Ascending aorta (tissue), 2 donors: ENCODE data around the gene TMEM128. TPM values are rescaled to one million over a fixed set of nuclear protein-coding genes. Genes with fewer than 3 reads are reported as not detected.

ENCODE experiments used
- DNase-seq, 2 donors: peaks; one replicate each; pipeline ENCODE4 v3.0.0-alpha.2; 2019; ENCODE audit warnings: low spot score in 2 of 2
- H3K27ac ChIP-seq, 2 donors: fragments of 200-600 bp; sonication (generic); one replicate each; pipeline ENCODE4 v1.5.1; 2016 to 2017; ENCODE audit warnings: mild to moderate bottlenecking in 1 of 2
- H3K27me3 ChIP-seq: fragments of 200-600 bp; sonication (generic); one replicate; pipeline ENCODE4 v1.5.1; 2017
- H3K36me3 ChIP-seq, 2 donors: fragments of 200-600 bp; sonication (generic); one replicate each; pipeline ENCODE4 v1.5.1; 2016
- H3K4me1 ChIP-seq, 2 donors: fragments of 200-600 bp; sonication (generic); one replicate each; pipeline ENCODE4 v1.5.1; 2016 to 2017; ENCODE audit warnings: mild to moderate bottlenecking in 1 of 2
- H3K4me3 ChIP-seq, 2 donors: fragments of 200-600 bp; sonication (generic); one replicate each; pipeline ENCODE4 v1.5.1; 2016 to 2017; ENCODE audit warnings: mild to moderate bottlenecking in 1 of 2
- H3K9me3 ChIP-seq, 2 donors: fragments of 200-600 bp; sonication (generic); one replicate each; pipeline ENCODE4 v1.5.1; 2016
- intact Hi-C: fragments of 100-400 bp; cut with DNase I; formaldehyde crosslinking; loops from one replicate; pipeline ENCODE4 v1.15.1; 2023
- total RNA-seq: library from RNA; depleted of rRNA; stranded (reverse); fragments of >200 nt; gene quantifications from one replicate; pipeline ENCODE4 v1.1.0, GENCODE V29; 2016
- TF ChIP-seq, protein P1 (sequence below), 3 experiments: fragments of 200-600 bp in 2 of 3; fragments of 450-650 bp in 1 of 3; sonication (generic) in 2 of 3; IDR thresholded peaks; one replicate each; pipeline ENCODE4 v1.5.1; 2016 to 2019; ENCODE audit warnings: antibody characterized with exemption in 3 of 3, mild to moderate bottlenecking in 1 of 3, moderate library complexity in 1 of 3

The TMEM128 gene
- total RNA-seq, 1 donor from 2014 or later, result 0.64 TPM

DNA sequence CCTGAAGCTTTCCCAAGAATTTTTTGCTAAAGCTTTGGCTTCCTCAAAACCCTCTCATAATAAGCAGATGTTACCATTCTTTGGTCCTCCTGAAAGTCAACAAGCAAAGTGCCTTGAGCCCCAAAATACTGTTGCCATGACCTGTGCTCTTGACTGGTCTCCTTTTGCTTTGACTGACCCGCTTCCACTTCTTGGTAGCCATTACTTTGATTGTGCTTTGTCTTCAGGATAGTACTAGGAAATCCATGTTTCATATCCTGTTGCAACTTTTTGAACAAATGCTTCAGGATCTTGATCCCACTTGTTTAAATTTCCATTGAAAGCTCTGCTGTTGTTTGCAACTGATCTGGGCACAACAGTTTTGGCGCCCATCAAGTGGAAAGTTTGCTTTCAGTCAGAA lies 14.4 kb downstream of the TMEM128 start:
- TF ChIP-seq, protein P1, sequence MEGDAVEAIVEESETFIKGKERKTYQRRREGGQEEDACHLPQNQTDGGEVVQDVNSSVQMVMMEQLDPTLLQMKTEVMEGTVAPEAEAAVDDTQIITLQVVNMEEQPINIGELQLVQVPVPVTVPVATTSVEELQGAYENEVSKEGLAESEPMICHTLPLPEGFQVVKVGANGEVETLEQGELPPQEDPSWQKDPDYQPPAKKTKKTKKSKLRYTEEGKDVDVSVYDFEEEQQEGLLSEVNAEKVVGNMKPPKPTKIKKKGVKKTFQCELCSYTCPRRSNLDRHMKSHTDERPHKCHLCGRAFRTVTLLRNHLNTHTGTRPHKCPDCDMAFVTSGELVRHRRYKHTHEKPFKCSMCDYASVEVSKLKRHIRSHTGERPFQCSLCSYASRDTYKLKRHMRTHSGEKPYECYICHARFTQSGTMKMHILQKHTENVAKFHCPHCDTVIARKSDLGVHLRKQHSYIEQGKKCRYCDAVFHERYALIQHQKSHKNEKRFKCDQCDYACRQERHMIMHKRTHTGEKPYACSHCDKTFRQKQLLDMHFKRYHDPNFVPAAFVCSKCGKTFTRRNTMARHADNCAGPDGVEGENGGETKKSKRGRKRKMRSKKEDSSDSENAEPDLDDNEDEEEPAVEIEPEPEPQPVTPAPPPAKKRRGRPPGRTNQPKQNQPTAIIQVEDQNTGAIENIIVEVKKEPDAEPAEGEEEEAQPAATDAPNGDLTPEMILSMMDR (IDR thresholded peaks at IDR 0.05), result no peak
- Histone ChIP-seq H3K4me1 (no peaks in the 10 kb centered on the region), H3K9me3 (peaks cover 8 to 10% of the 10 kb centered on the region in 2 donors), H3K27me3 (no peaks in the 10 kb centered on the region), H3K27ac (no peak overlapping the region), H3K36me3 (peaks cover 13 to 19% of the 10 kb centered on the region in 2 donors), H3K4me3 (no peak overlapping the region)
- intact Hi-C loops, result no loop called here
- no peak for DNase-seq

DNA sequence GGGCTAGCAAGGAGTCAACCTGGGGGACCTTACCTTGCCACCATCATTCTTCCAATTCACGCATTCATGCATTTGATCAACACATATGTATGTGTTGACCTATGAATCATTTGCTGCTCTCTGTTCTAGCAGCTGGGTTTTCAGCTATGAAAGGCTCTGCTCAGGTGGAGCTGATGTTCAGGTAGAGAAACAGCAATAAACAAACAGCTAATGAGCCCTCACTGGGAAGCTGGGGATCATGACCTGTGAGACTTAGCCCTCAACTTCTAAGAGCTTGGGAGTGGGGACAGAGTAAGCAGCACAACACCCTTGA lies 19.7 kb downstream of the TMEM128 start:
- Histone ChIP-seq H3K4me1 (no peaks in the 10 kb centered on the region), H3K36me3 (no peaks in the 10 kb centered on the region), H3K9me3 (peaks cover 2 to 3% of the 10 kb centered on the region in 2 donors), H3K27me3 (no peaks in the 10 kb centered on the region), H3K27ac (no peak overlapping the region), H3K4me3 (no peak overlapping the region)
- TF ChIP-seq, protein P1 (IDR thresholded peaks at IDR 0.05), result no peak
- DNase-seq, result no peak
- intact Hi-C loops, result no loop called here

DNA sequence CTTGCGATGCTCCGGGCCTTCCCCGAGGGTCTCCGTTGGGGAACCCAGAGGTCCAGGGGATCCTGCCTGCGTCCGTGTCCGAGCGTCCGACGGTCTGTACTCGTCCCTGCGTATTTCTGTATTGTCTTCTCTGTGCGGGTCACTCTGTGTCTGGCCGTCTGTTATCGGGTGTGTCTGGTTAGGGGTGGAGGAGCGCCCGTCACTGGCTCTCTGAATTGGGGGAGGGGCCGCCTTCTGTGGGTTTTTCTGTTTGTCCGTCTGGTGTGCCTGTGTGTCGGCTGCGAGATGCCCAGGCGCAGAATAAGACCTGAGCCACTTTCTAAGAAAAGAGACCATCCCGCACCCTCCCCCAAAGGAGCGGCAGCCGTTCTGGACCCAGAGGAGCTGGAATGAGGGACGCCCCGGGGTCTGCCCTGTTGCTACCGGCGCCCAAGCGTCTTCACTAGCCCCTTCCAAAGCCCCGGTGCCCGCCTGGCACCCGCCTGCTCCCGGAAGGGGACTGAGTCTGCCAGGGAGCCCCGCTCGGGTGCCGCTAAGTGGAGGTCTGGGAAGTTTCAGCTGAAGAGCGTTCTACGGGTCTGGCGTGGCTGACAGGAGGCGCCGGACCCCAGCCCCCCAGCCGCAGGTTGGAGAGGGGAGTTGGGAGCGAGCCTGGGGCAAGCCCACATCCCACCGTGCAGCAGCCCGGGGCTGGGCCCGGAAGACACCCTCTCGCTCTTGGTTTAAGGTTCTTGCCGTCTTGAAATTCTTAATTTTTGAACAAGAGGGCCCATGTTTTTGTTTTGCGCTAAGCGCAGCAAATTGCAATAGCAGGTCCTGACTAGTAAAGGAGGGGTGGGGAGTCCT lies 20.3 kb downstream of the TMEM128 start:
- H3K4me1 ChIP-seq, result no peaks in the 10 kb centered on the region
- H3K36me3 ChIP-seq, result no peaks in the 10 kb centered on the region
- intact Hi-C loops, result no loop called here
- H3K27me3 ChIP-seq, result no peaks in the 10 kb centered on the region
- no peaks in the 10 kb centered on the region for H3K9me3 ChIP-seq
- H3K4me3 ChIP-seq, result no peak overlapping the region
- TF ChIP-seq, protein P1 (IDR thresholded peaks at IDR 0.05), result no peak
- no peak for DNase-seq
- no peak overlapping the region for H3K27ac ChIP-seq

DNA sequence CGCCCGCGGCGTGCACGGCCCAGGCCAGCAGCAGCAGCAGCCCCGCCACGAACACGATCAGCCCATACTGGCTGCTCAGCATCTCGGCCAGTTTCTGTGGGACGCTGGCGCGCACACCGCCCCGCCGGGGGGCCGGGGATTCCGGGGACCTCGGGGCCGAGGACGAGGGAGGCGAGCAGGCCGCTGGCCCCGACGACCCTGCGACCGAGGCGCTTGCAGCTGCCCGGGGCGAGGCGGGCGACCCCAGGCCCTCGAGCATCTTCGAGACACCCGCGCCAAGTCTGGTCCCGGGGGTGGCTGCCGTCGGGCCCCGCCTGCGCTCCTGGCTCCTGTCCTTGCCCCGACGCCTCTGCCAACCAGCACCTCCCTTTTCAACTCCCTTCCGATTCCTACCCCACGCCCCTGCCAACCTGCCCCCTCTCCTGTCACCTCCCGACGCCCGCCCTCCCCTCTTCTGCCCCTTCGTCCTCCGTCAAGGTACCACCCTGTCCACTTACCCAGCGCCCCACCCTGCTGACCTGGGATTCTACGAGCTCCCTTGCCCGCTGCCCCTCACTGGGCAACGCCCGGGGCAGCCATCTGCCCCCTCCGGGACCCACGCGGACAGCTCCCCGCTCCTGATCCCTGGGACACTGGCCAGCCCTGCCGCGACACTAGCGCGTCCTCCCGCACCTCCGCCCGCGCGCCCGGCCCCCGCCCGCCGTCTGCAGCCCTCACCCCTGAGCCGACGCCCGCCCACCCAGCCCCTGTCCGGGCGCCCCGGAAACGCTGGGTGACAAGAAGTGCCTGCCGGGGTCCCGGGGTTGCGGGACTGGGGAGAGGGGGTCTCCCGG lies 21.2 kb downstream of the TMEM128 start, which contains the start of gene OTOP1:
OTOP1 (minus strand) TSS at position 324 of the 833 bp plus-strand sequence; CDS start at position 259, 65 bp downstream.
- Histone ChIP-seq H3K27ac (no peak within 1 kb of the TSS), H3K4me1 (no peaks in the 10 kb centered on the region), H3K4me3 (no peak within 1 kb of the TSS), H3K36me3 (no peaks in the 10 kb centered on the region), H3K27me3 (no peaks in the 10 kb centered on the region), H3K9me3 (no peaks in the 10 kb centered on the region)
- intact Hi-C loops, result no loop called here
- no peak for DNase-seq
- TF ChIP-seq, protein P1 (IDR thresholded peaks at IDR 0.05), result no peak

DNA sequence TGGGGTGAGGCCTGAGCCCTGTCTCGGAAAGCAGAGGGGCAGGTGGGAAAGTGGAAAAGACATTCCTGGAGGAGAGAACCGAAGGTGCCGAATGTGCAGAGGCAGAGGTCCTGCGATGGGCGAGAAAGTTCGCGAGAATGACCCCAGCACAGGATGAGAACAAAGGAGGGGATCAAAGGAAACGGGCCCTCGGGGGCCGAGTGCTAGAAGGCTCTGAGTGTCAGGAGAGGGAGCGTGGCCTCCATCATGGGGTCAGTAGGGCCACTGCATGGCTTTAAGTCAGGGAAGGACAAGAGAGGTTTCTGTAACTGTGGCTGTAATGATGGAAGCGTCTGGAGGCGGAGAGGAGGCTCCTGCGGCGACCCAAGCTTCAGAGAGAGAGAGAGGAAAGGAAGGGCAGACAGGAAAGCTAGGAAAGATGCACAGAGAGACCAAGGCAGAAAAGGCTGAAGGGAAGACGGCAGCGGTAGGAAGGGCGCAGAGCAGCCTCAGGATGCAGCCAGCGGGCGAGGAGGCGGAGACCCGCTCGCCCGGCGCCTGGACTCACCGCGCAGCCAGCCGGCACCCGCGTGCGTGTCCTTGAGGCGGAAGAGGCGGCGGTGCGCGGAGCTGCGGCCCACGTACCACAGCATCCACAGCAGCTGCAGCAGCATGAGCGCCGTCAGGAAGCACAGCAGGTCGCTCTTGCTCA lies 22.0 kb downstream of the TMEM128 start:
- Histone ChIP-seq H3K9me3 (no peaks in the 10 kb centered on the region), H3K27me3 (no peaks in the 10 kb centered on the region), H3K27ac (no peak overlapping the region), H3K4me3 (no peak overlapping the region), H3K4me1 (no peaks in the 10 kb centered on the region), H3K36me3 (no peaks in the 10 kb centered on the region)
- intact Hi-C loops, result no loop called here
- DNase-seq, result no peak
- TF ChIP-seq, protein P1 (IDR thresholded peaks at IDR 0.05), result no peak
